HepG2 (cell line): ENCODE measurements around the gene TBC1D16. TPM values are rescaled to one million over a fixed set of nuclear protein-coding genes. Genes with fewer than 3 reads are reported as not detected.

Experiments
- ARID3A ChIP-seq: IDR thresholded peaks from 2 replicates; pipeline ENCODE4 v1.6.1; 2012; ENCODE audit warnings: low read depth, low read length, improper control_type of control experiment
- ATRX ChIP-seq: sonication (generic); formaldehyde crosslinking; IDR thresholded peaks from 2 replicates; pipeline ENCODE4 v1.4.0; 2020; ENCODE audit warnings: missing genetic modification reagents, borderline replicate concordance
- BATF2 ChIP-seq: sonication (generic); formaldehyde crosslinking; IDR thresholded peaks from 2 replicates; pipeline ENCODE4 v1.8.0; 2022; ENCODE audit warnings: mild to moderate bottlenecking, missing genetic modification reagents, moderate library complexity
- CERS6 ChIP-seq: sonication (generic); formaldehyde crosslinking; IDR thresholded peaks from 2 replicates; pipeline ENCODE4 v1.5.0; 2020; ENCODE audit warnings: missing genetic modification reagents
- FOSL1 ChIP-seq: sonication (generic); formaldehyde crosslinking; IDR thresholded peaks from 2 replicates; pipeline ENCODE4 v1.9.0; 2021; ENCODE audit warnings: missing genetic modification reagents, borderline replicate concordance
- KLF16 ChIP-seq, 2 experiments: sonication (generic) in 1 of 2; formaldehyde crosslinking in 1 of 2; IDR thresholded peaks; 2 replicates each; pipeline versions ENCODE4 v1.6.1 to v1.8.0; 2016 to 2023; ENCODE audit warnings: missing genetic modification reagents in 2 of 2, missing compliant biosample characterization in 1 of 2
- LCORL ChIP-seq, 2 experiments: fragments of 450-650 bp in 1 of 2; sonication (generic) in 1 of 2; formaldehyde crosslinking in 1 of 2; IDR thresholded peaks; 2 replicates each; pipeline versions ENCODE4 v1.5.0 to v1.6.1; 2017 to 2020; ENCODE audit warnings: antibody characterized with exemption in 1 of 2, missing genetic modification reagents in 1 of 2
- MNT ChIP-seq: fragments of 450-650 bp; IDR thresholded peaks from 2 replicates; pipeline ENCODE4 v1.6.1; 2016
- PHF21A ChIP-seq: sonication (generic); formaldehyde crosslinking; IDR thresholded peaks from 2 replicates; pipeline ENCODE4 v1.5.0; 2020; ENCODE audit warnings: mild to moderate bottlenecking, missing genetic modification reagents
- SATB2 ChIP-seq: sonication (generic); formaldehyde crosslinking; IDR thresholded peaks from 2 replicates; pipeline ENCODE4 v1.5.0; 2020; ENCODE audit warnings: missing genetic modification reagents
- SNAI1 ChIP-seq: sonication (generic); formaldehyde crosslinking; IDR thresholded peaks from 2 replicates; pipeline ENCODE4 v1.5.0; 2020; ENCODE audit warnings: mild to moderate bottlenecking, missing genetic modification reagents, borderline replicate concordance
- STAT6 ChIP-seq: sonication (generic); formaldehyde crosslinking; IDR thresholded peaks from 2 replicates; pipeline ENCODE4 v1.4.0; 2020; ENCODE audit warnings: missing genetic modification reagents, mild to moderate bottlenecking, borderline replicate concordance
- XRCC5 ChIP-seq: fragments of 200-400 bp; formaldehyde crosslinking; optimal IDR thresholded peaks from 2 replicates; pipeline ENCODE3; 2017; ENCODE audit warnings: mild to moderate bottlenecking, low read length
- YY1 ChIP-seq: IDR thresholded peaks from 2 replicates; pipeline ENCODE4 v1.6.1; 2011; ENCODE audit warnings: low read length, low read depth, moderate library complexity, mild to moderate bottlenecking; ENCODE audit not compliant: insufficient read depth, insufficient replicate concordance
- ZBTB21 ChIP-seq: sonication (generic); formaldehyde crosslinking; IDR thresholded peaks from 2 replicates; pipeline ENCODE4 v1.4.0; 2020; ENCODE audit warnings: missing genetic modification reagents
- ZIK1 ChIP-seq: sonication (generic); formaldehyde crosslinking; IDR thresholded peaks from 2 replicates; pipeline ENCODE4 v1.5.0; 2020; ENCODE audit warnings: mild to moderate bottlenecking, low read depth, missing genetic modification reagents, borderline replicate concordance
- ZNF501 ChIP-seq: sonication (generic); formaldehyde crosslinking; IDR thresholded peaks from 2 replicates; pipeline ENCODE4 v1.5.1; 2020; ENCODE audit warnings: mild to moderate bottlenecking, moderate library complexity, missing genetic modification reagents
- ZNF564 ChIP-seq: sonication (generic); formaldehyde crosslinking; IDR thresholded peaks from 2 replicates; pipeline ENCODE4 v1.8.1; 2023; ENCODE audit warnings: mild to moderate bottlenecking, missing genetic modification reagents
- ZNF672 ChIP-seq: sonication (generic); formaldehyde crosslinking; IDR thresholded peaks from 2 replicates; pipeline ENCODE4 v1.8.1; 2022; ENCODE audit warnings: missing genetic modification reagents
- ZNF782 ChIP-seq: sonication (generic); formaldehyde crosslinking; IDR thresholded peaks from 2 replicates; pipeline ENCODE4 v1.4.0; 2020; ENCODE audit warnings: missing genetic modification reagents, mild to moderate bottlenecking, borderline replicate concordance
- ZNF878 ChIP-seq: sonication (generic); formaldehyde crosslinking; IDR thresholded peaks from 2 replicates; pipeline ENCODE4 v1.8.1; 2023; ENCODE audit warnings: mild to moderate bottlenecking, missing genetic modification reagents, moderate library complexity
- polyA plus RNA-seq, 8 experiments: library from polyadenylated mRNA; depleted of rRNA in 3 of 8; stranded (reverse) in 7 of 8; unstranded in 1 of 8; fragments of >200 nt; fragmentation: Illumina TruSeq in 4 of 8; extraction: Trizol in 4 of 8; gene quantifications; 2 replicates each; pipeline versions ENCODE4 v1.2.1 to v1.2.3, GENCODE V29; 2011 to 2016; ENCODE audit warnings: low read depth in 4 of 8, missing spikeins in 1 of 8, mixed read lengths in 1 of 8; ENCODE audit not compliant: insufficient read depth in 1 of 8
- total RNA-seq, 5 experiments: library from RNA; depleted of rRNA; stranded (reverse); fragments of >200 nt; fragmentation: Illumina TruSeq; extraction: Trizol; gene quantifications; 2 replicates each; pipeline ENCODE4 v1.2.3, GENCODE V29; 2016; ENCODE audit warnings: low read depth in 1 of 5

Gene TBC1D16
- total and polyA plus RNA-seq, 2 of the 13 experiments (the other 11 are each of a cell fraction or from before 2014, with no cell fraction given) = 14.9 to 24.9 TPM

- no peak for TF ChIP-seq BATF2
- 0 out of 2 replicates have a peak, but pooled peaks have one; percentile 34 for TF ChIP-seq ARID3A
- peak; percentile 6 for TF ChIP-seq YY1
- peak in 1 of 2 experiments; percentile 85; a peak in 2 of 4 replicates for TF ChIP-seq KLF16 (CRISPR knock-in tag; IDR thresholded peaks at IDR 0.05)
- TF ChIP-seq SNAI1 (CRISPR knock-in tag) = no peak
- no peak for TF ChIP-seq MNT
- peak; percentile 88 for TF ChIP-seq PHF21A (CRISPR knock-in tag)
- no peak for TF ChIP-seq ZNF782 (CRISPR knock-in tag)
- no peak for TF ChIP-seq SATB2 (CRISPR knock-in tag)
- no peak for TF ChIP-seq STAT6 (CRISPR knock-in tag)
- no peak for TF ChIP-seq ZBTB21 (CRISPR knock-in tag)
- TF ChIP-seq ZNF501 (CRISPR knock-in tag) = no peak
- no peak for TF ChIP-seq CERS6 (CRISPR knock-in tag)
- TF ChIP-seq ZNF672 (CRISPR knock-in tag) = no peak
- TF ChIP-seq FOSL1 (CRISPR knock-in tag) = no peak
- peak; percentile 59; the same call in 1 of the 2 replicates for TF ChIP-seq LCORL (IDR thresholded peaks at IDR 0.05)
- peak; percentile 86 for TF ChIP-seq LCORL (CRISPR knock-in tag; IDR thresholded peaks at IDR 0.05)
- no peak for TF ChIP-seq ZNF564 (CRISPR knock-in tag)
- no peak for TF ChIP-seq ZNF878 (CRISPR knock-in tag)
- TF ChIP-seq ZIK1 (CRISPR knock-in tag) = no peak
- TF ChIP-seq XRCC5 = no peak
- no peak for TF ChIP-seq ATRX (CRISPR knock-in tag)
Measured at GRCh38 chr17:79926142-79926604, 109.5 kb downstream of the TBC1D16 start (continued).
